ENCODE measurements around the gene ALS2. TPM values are rescaled to one million over a fixed set of nuclear protein-coding genes. Genes with fewer than 3 reads are reported as not detected.

Gene ALS2
- total RNA-seq, 1 experiment from 2014 or later: 28.1 TPM

- Histone ChIP-seq H3K9me3 (ENCODE audit: control insufficient read depth in 1 of 2, insufficient read depth in 1 of 2, low read depth in 1 of 2, low read length in 2 of 2) (no peaks in the 10 kb centered on the region), H3K27me3 (ENCODE audit: insufficient read depth, low read length) (no peaks in the 10 kb centered on the region), H3K36me3 (ENCODE audit: control insufficient read depth in 1 of 2, insufficient read depth in 2 of 2, low read length in 2 of 2) (no peaks in the 10 kb centered on the region), H3K79me2 (ENCODE audit: insufficient read depth, low read length) (no peaks in the 10 kb centered on the region), H2AFZ (ENCODE audit: low read depth, low read length, poor library complexity, severe bottlenecking) (no peak overlapping the region), H3K27ac (ENCODE audit: low read depth, low read length) (no peak overlapping the region), H3K4me3 (replicated peaks in 1 of 2; ENCODE audit: low read depth in 1 of 2, low read length in 2 of 2) (no peak overlapping the region), H4K20me1 (ENCODE audit: insufficient read depth) (no peaks in the 10 kb centered on the region), H3K4me1 (ENCODE audit: control insufficient read depth in 1 of 2, insufficient read depth in 2 of 2, low read length in 2 of 2) (peaks cover 0 to 5% of the 10 kb centered on the region in 2 experiments; a peak in 2 of 4 replicates), H3K4me2 (ENCODE audit: low read length) (no peak overlapping the region), H3K9ac (ENCODE audit: low read length) (no peak overlapping the region), H3K9me2 (ENCODE audit: insufficient read depth) (no peaks in the 10 kb centered on the region)
- RAD21 ChIA-PET (ENCODE audit: low non-redundant PET in 1 of 2, low total read pairs in 2 of 2, uncharacterized antibody in 2 of 2, unreplicated experiment in 2 of 2): no interaction called here
- BruUV-seq (replicated peaks): no TSS peak
- POLR2A ChIA-PET: no interaction called here
- intact Hi-C loops (cut with micrococcal nuclease): no loop called here
- TF ChIP-seq JUND (IDR thresholded peaks at IDR 0.05): no peak
- TF ChIP-seq ZNF274 (IDR thresholded peaks at IDR 0.05; ENCODE audit: low read depth, low read length): no peak
- TF ChIP-seq SP1 (IDR thresholded peaks at IDR 0.05; ENCODE audit: low read depth): no peak
- TF ChIP-seq MAX (IDR thresholded peaks at IDR 0.05): no peak
- TF ChIP-seq CEBPB (IDR thresholded peaks at IDR 0.05; ENCODE audit: low read depth): no peak
- no peak for TF ChIP-seq EZH2phosphoT487 (IDR thresholded peaks at IDR 0.05; ENCODE audit: borderline replicate concordance)
- no peak for TF ChIP-seq SRF (IDR thresholded peaks at IDR 0.05; ENCODE audit: low read depth)
- no peak for TF ChIP-seq CTCF (IDR thresholded peaks at IDR 0.05 in 2 of 3, conservative IDR thresholded peaks at IDR 0.05 in 1 of 3; ENCODE audit: borderline replicate concordance in 1 of 3, insufficient read depth in 1 of 3, low read depth in 2 of 3, low read length in 2 of 3)
- TF ChIP-seq REST (IDR thresholded peaks at IDR 0.05; ENCODE audit: low read depth): no peak
- no peak for TF ChIP-seq RAD21 (IDR thresholded peaks at IDR 0.05; ENCODE audit: low read depth)
- TF ChIP-seq EZH2 (IDR thresholded peaks at IDR 0.05): no peak
- TF ChIP-seq POLR2AphosphoS5 (IDR thresholded peaks at IDR 0.05; ENCODE audit: low read depth, low read length): no peak
- TF ChIP-seq POLR2A (IDR thresholded peaks at IDR 0.05; ENCODE audit: borderline replicate concordance, extremely low read depth, insufficient read depth, insufficient read length): no peak
- no peak for TF ChIP-seq CBX3 (IDR thresholded peaks at IDR 0.05; ENCODE audit: low read depth)
- no peak for TF ChIP-seq EGR1 (IDR thresholded peaks at IDR 0.05; ENCODE audit: low read depth)
- no peak for TF ChIP-seq SIN3A (IDR thresholded peaks at IDR 0.05; ENCODE audit: low read depth)
- TF ChIP-seq ZFX (IDR thresholded peaks at IDR 0.05): no peak
- TF ChIP-seq ELF1 (IDR thresholded peaks at IDR 0.05; ENCODE audit: borderline replicate concordance, low read depth): no peak
- no peak for TF ChIP-seq ZBTB33 (IDR thresholded peaks at IDR 0.05; ENCODE audit: extremely low read depth, insufficient replicate concordance, low read length)
- ATAC-seq (no peak), DNase-seq (ENCODE audit: low read depth, low spot score) (no peak)
- CTCF ChIA-PET: no interaction called here
Measured at GRCh38 chr2:201653221-201653620, 127.5 kb downstream of the ALS2 start.
